Amniotic stem cell (primary cell): Measurements from ENCODE around the gene BMPR1B.

Source experiments
- DNase-seq: peaks from one replicate; lab custom pipeline; 2025; lab: John Stamatoyannopoulos, UW

BMPR1B gene

DNA sequence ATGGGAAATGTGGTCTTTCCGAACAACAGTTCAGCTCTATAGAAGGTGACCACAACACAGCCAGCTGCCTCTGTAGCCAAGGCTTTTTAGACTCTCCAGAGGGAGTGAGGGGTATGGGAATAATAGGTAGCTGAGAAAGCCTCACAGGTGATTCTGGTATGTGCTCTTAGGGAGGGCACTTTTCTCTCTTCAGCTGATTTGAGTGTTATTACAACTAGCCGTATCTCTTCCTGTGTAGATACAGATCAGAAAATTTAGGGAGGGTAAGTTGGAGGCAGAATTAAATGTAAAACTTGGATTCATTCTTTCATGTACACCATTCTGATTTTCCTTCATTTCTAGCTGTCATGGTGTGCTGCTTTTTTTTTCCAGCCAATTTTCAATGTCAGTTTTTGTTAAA lies 154.9 kb downstream of the BMPR1B start:
- no peak for DNase-seq

- no peak for DNase-seq
These were observed 155.6 kb downstream of the BMPR1B start for GRCh38 chr4:94913316-94913715.

DNA sequence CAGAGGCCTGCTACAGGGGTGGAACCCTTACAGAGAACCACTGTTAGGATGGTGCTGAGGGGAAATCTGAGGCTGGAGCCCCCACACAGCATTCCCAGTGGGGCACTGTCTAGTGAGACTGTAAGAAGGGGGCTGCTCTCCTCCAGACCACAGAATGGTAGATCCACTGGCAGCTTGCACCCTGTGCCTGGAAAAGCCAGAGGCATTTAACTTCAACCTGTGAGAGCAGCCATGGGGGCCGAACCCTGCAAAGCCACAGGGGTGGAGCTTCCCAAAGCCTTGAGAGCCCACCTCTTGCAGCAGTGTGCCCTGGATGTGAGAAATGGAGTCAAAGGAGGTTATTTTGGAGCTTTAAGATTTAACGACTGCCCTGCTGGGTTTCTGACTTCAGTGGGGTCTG lies 159.4 kb downstream of the BMPR1B start:
- no peak for DNase-seq

- DNase-seq = no peak
These were observed 160.8 kb downstream of the BMPR1B start for GRCh38 chr4:94918543-94918942.

- DNase-seq = no peak
These were observed 162.6 kb downstream of the BMPR1B start for GRCh38 chr4:94920369-94920768.

- DNase-seq = no peak
These were observed 166.8 kb downstream of the BMPR1B start for GRCh38 chr4:94924566-94924965.

DNA sequence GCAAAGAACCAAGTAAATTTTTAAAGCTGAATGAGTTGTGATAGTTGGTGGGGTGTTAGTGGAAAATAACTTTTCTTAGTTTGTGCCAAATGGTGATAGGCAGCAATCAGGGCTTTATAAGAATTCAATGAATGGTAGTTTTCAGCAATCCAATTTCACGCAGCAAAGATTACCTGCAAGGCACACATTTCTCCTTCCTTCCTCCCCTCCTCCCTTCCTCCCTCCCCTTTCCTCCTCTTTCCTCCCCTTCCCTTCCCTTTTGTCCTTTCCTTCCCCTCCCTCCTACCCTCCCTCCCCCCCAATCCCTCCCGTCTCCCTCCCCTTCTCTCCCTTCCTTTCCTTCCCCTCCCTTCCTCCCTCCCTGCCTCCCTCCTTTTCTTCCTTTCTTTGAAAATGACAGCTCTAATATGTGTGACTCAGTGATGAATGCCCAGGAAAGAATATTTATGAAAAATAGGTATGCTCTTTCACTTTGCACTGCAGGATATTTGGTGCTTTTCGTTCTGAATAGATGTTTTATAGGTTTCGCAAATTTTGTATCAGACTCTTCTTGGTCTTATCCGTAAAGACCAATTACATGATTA lies 168.1 kb downstream of the BMPR1B start:
- no peak for DNase-seq

DNA sequence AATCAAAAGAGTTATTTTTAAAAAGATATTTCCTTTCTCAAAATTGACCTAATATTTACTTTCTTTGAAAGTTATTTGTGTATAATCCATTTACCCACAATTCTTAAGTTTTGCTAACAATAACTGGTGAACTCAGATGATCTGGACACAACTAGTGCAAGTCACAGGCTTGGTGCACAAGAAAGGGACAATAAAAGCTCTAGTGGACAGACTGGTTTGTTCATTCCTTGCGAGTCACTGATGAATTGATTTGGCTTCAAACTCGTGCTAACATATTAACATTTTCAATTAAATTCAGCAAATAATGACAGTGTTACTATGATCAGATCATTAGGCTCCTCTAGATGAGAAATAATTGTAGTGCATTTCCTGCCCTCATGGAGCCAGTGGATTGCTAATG lies 169.2 kb downstream of the BMPR1B start:
- DNase-seq = no peak

GRCh38 chr4:94927696-94928095 lies 169.9 kb downstream of the BMPR1B start:
- DNase-seq = no peak

- no peak for DNase-seq
These were observed 171.9 kb downstream of the BMPR1B start for GRCh38 chr4:94929696-94930095.

GRCh38 chr4:94931626-94932025 lies 173.9 kb downstream of the BMPR1B start:
- no peak for DNase-seq

- DNase-seq = no peak
These were observed 174.6 kb downstream of the BMPR1B start for GRCh38 chr4:94932366-94932765.

DNA sequence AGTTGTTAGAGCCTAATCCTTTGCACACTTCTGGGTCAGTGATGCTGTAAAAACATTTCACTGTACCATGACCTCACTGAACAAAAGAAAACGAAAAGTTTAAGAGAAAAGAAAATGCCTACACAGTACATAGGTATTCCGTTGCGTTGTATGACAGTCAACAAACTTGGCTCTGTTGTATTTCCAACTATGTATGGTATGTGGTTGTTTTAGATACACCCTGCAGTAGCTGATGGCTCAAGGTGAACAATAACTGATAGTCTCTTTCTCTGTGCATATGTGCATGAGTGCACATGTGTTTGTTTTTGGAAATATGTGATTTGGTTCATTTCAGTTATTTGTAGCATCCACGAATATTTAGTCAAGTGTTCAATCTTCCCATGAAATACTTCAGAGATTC lies 176.0 kb downstream of the BMPR1B start:
- DNase-seq = no peak

DNA sequence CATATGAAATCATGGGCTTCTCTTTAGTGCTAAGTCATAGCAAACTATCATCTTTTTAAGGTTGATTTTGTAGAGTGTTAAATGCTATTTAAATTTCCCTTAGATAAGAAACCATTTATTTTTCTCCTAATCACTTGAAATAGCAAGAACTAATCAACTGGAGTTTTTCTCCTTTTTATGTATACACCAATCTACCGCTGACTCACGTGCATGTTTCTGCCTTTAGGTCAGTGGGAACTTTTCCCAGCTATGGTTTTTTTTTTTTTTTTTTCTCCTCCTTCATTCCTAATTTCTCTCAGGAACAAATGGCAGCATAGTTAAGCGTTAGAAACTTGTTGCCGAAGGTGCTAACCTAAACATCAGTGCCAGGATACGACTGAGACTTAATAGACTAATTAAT lies 176.4 kb downstream of the BMPR1B start:
- DNase-seq = no peak

DNA sequence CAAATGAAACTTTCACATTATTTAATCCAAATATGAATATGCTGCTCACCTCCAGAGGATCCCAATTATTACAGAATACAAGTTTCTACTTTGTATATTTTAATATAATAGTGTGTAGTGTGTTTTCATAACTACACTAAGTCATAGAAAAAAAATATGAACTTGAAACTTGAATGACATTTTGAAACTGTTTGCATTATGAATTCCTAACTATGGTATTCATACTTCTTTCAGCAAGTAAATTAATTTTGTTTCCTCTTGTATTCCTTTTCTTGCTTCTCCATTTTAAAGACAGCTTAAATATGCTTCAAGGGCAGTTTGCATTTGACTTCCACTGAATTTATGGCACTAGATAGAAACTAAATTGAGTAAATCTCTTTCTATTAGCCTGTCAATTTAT lies 177.1 kb downstream of the BMPR1B start:
- DNase-seq = no peak

- DNase-seq = no peak
These were observed 179.1 kb downstream of the BMPR1B start for GRCh38 chr4:94936854-94937253.

- DNase-seq = no peak
These were observed 182.2 kb downstream of the BMPR1B start for GRCh38 chr4:94939791-94940519.

GRCh38 chr4:94940520-94940908 lies 182.8 kb downstream of the BMPR1B start:
- no peak for DNase-seq

GRCh38 chr4:94941706-94942105 lies 184.0 kb downstream of the BMPR1B start:
- DNase-seq = no peak

DNA sequence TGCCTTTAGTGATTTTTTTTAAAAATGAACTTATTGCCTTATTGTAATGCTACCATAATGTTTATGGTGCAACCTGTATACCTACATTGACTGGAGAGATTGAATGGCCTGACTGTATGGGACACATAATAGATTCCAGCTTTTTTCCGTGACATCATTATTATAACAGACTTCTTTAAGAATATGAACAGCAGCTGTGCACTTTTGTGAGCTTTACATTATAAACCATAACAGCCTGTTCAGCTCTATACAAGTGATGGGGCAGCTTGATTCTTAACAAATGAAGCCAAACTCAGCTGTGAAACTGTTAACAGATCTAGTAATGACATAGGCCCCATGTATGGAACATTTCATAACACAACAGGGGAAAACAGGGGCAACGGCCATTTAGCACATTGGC lies 187.0 kb downstream of the BMPR1B start:
- no peak for DNase-seq

DNA sequence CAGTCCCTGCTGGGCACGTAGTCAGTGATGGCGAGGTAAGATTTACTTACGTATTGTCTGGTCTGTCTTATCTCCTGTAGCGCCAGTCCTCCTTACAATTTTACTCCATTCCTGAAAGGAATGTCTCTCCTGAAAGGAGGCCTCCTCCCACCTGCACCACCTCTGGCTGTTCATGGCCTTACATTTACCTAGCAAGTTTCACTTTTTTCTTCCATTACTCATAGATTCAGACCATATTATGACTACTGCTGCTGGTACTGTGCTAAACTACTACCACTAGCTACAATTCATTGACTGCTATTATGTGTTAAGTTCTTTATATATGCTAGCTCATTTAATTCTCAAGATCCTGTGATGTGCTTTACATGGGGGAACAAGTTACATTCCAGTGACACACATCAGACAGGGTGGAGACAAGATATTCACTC lies 189.9 kb downstream of the BMPR1B start:
- DNase-seq = no peak

- DNase-seq = no peak
These were observed 196.5 kb downstream of the BMPR1B start for GRCh38 chr4:94954251-94954650.

- DNase-seq = no peak
These were observed 199.3 kb downstream of the BMPR1B start for GRCh38 chr4:94957030-94957429.

DNA sequence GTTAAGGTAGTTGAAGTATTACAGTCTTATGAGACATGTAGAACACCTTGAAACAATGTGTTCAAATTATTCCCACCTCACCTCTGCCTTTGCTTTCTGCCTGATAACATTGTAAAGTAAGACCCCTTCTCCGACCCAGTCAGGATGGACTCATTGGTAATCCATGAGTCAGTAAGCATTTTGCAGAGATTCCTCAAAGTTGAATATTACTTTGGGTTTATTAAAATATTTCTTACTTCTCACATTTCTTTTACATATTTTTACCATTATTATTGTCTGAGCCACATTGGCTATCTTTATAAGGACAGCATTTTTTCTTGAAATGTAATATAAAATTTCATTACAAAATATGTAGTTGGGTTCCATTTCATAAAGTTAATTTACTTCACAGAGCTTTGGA lies 201.6 kb downstream of the BMPR1B start:
- no peak for DNase-seq
